K562 (cell line): ENCODE results near the gene TEX261. TPM values are rescaled to one million over a fixed set of nuclear protein-coding genes. Genes with fewer than 3 reads are reported as not detected.

ENCODE experiments used
- ATAC-seq: fragments of 200-7000 bp; cut with Tn5 transposase; 3 replicates; pipeline ENCODE4 v1.9.1; 2020; ENCODE audit warnings: moderate library complexity
- BruUV-seq: library from RNA; stranded (reverse); fragments of 400-500 nt; replicated peaks from 2 replicates; lab custom pipeline; 2021; lab: Mats Ljungman, UMichigan
- CTCF ChIA-PET: fragments of 300-600 bp; formaldehyde crosslinking; extraction: SDS; loops from one replicate; lab custom pipeline; 2021; ENCODE audit warnings: low intra/inter-chr PET ratio; lab: Yijun Ruan, JAX
- POLR2A ChIA-PET: fragments of 300-600, 350-650 bp; sonication (Branson Sonifier 250); formaldehyde crosslinking; extraction: SDS; loops from one replicate; lab custom pipeline; 2021; ENCODE audit warnings: antibody characterized with exemption, inconsistent platforms; lab: Yijun Ruan, JAX
- DNase-seq, 4 experiments: peaks; one replicate each; pipeline versions ENCODE4 v3.0.0 to v3.0.0-alpha.2; 2011 to 2018; ENCODE audit warnings: low spot score in 3 of 4, mixed read lengths in 3 of 4; ENCODE audit errors: extremely low read depth in 1 of 4
- FAIRE-seq: peaks from 2 replicates; lab custom pipeline; 2011; peaks lifted over from hg19 to GRCh38; lab: Jason Lieb, UNC
- H2AFZ ChIP-seq: 2 replicates; pipeline ENCODE4 v1.6.0; 2011; ENCODE audit warnings: low read depth, low read length, control low read depth, inconsistent platforms
- H3K27ac ChIP-seq: fragments of 200-600 bp; 3 replicates; pipeline ENCODE4 v1.8.0; 2011; ENCODE audit warnings: low read depth, mild to moderate bottlenecking, control low read depth, inconsistent platforms, low read length, moderate library complexity, mixed read lengths; ENCODE audit errors: extremely low read depth
- H3K27me3 ChIP-seq, 2 experiments: fragments of 300-600 bp in 1 of 2; 2 replicates in 1 of 2; 3 replicates in 1 of 2; pipeline versions ENCODE4 v1.6.0 to v1.8.0; 2011; ENCODE audit warnings: inconsistent platforms in 2 of 2, low read length in 2 of 2, mild to moderate bottlenecking in 1 of 2, mixed read lengths in 1 of 2, moderate library complexity in 1 of 2; ENCODE audit not compliant: control insufficient read depth in 2 of 2, insufficient read depth in 2 of 2
- H3K36me3 ChIP-seq: fragments of 300-600 bp; 3 replicates; pipeline ENCODE4 v1.8.0; 2011; ENCODE audit warnings: mild to moderate bottlenecking, low read length, inconsistent platforms; ENCODE audit not compliant: control insufficient read depth, insufficient read depth
- H3K4me1 ChIP-seq, 2 experiments: fragments of 200-600 bp in 1 of 2; replicated peaks in 1 of 2; 2 replicates in 1 of 2; 3 replicates in 1 of 2; pipeline versions ENCODE4 v1.5.1 to v1.8.0; 2011; ENCODE audit warnings: inconsistent platforms in 2 of 2, low read length in 2 of 2, mild to moderate bottlenecking in 1 of 2, mixed read lengths in 1 of 2, moderate library complexity in 1 of 2; ENCODE audit not compliant: control insufficient read depth in 2 of 2, insufficient read depth in 2 of 2
- H3K4me2 ChIP-seq: 2 replicates; pipeline ENCODE4 v1.6.1; 2011; ENCODE audit warnings: low read length, control low read depth, inconsistent platforms, mixed read lengths; ENCODE audit not compliant: insufficient read depth
- H3K4me3 ChIP-seq: fragments of 200-600 bp; sonication (generic), shearing (Covaris generic); 2 replicates; pipeline ENCODE4 v1.5.1; 2016; ENCODE audit warnings: control low read depth, inconsistent platforms
- H3K79me2 ChIP-seq: fragments of 200-600 bp; 3 replicates; pipeline ENCODE4 v1.8.0; 2011; ENCODE audit warnings: low read length, inconsistent platforms; ENCODE audit not compliant: control insufficient read depth, insufficient read depth
- H3K9ac ChIP-seq, 2 experiments: 2 replicates each; pipeline versions ENCODE4 v1.6.0 to v1.6.1; 2011; ENCODE audit warnings: low read depth in 2 of 2, low read length in 2 of 2, control low read depth in 1 of 2, inconsistent platforms in 1 of 2, mild to moderate bottlenecking in 1 of 2, mixed read lengths in 1 of 2; ENCODE audit not compliant: insufficient read depth in 1 of 2
- H3K9me1 ChIP-seq: one replicate; pipeline ENCODE4 v1.6.0; 2011; ENCODE audit warnings: inconsistent platforms, mild to moderate bottlenecking, low read length, moderate library complexity; ENCODE audit not compliant: control insufficient read depth, insufficient read depth
- H3K9me3 ChIP-seq: replicated peaks from 2 replicates; pipeline ENCODE4 v1.5.1; 2011; ENCODE audit warnings: low read depth, low read length, inconsistent platforms; ENCODE audit not compliant: control insufficient read depth, insufficient read depth
- H4K20me1 ChIP-seq: replicated peaks from 2 replicates; pipeline ENCODE4 v1.6.1; 2011; ENCODE audit warnings: low read length, inconsistent platforms, mixed read lengths; ENCODE audit not compliant: control insufficient read depth, insufficient read depth
- BHLHE40 ChIP-seq: IDR thresholded peaks from 2 replicates; pipeline ENCODE4 v1.6.1; 2011; ENCODE audit warnings: low read length, improper control_type of control experiment
- BRD4 ChIP-seq: fragments of 200-600 bp; sonication (generic); IDR thresholded peaks from 2 replicates; pipeline ENCODE4 v1.6.1; 2017; ENCODE audit warnings: inconsistent platforms
- C11orf30 ChIP-seq: fragments of 450-650 bp; IDR thresholded peaks from 2 replicates; pipeline ENCODE4 v1.6.1; 2016; ENCODE audit warnings: low read depth, mild to moderate bottlenecking
- EHMT2 ChIP-seq: fragments of 450-650 bp; IDR thresholded peaks from 2 replicates; pipeline ENCODE4 v1.6.1; 2018; ENCODE audit warnings: antibody characterized with exemption
- ELF1 ChIP-seq: fragments of 200-800 bp; sonication (Bioruptor generic); IDR thresholded peaks from 2 replicates; pipeline ENCODE4 v1.6.1; 2016; ENCODE audit warnings: missing genetic modification characterization, missing compliant biosample characterization
- FIP1L1 ChIP-seq: fragments of 200-400 bp; formaldehyde crosslinking; IDR thresholded peaks from 2 replicates; pipeline ENCODE4 v1.6.1; 2018; ENCODE audit warnings: mild to moderate bottlenecking, low read depth, low read length; ENCODE audit not compliant: poor library complexity, severe bottlenecking
- HEY1 ChIP-seq: fragments of 250-450 bp; sonication (Bioruptor Pico); IDR thresholded peaks from 2 replicates; pipeline ENCODE4 v1.5.0; 2020; ENCODE audit warnings: mild to moderate bottlenecking, moderate library complexity, borderline replicate concordance
- HIVEP1 ChIP-seq: fragments of 250-450 bp; sonication (Bioruptor Pico); IDR thresholded peaks from 2 replicates; pipeline ENCODE4 v1.4.0; 2020; ENCODE audit warnings: mild to moderate bottlenecking
- PHF20 ChIP-seq: fragments of 450-650 bp; IDR thresholded peaks from 2 replicates; pipeline ENCODE4 v1.6.1; 2018; ENCODE audit not compliant: partially characterized antibody
- PTRF ChIP-seq: fragments of 450-650 bp; IDR thresholded peaks from 2 replicates; pipeline ENCODE4 v1.6.1; 2016; ENCODE audit warnings: mild to moderate bottlenecking, missing genetic modification characterization, missing compliant biosample characterization
- SREBF1 ChIP-seq: fragments of 150-350 bp; IDR thresholded peaks from 2 replicates; pipeline ENCODE4 v1.6.1; 2014; ENCODE audit warnings: antibody characterized with exemption, low read depth, low read length, borderline replicate concordance
- SREBF2 ChIP-seq: sonication (generic); formaldehyde crosslinking; IDR thresholded peaks from 2 replicates; pipeline ENCODE4 v1.4.0; 2020; ENCODE audit warnings: mild to moderate bottlenecking, missing genetic modification reagents
- TEAD2 ChIP-seq: fragments of 450-650 bp; IDR thresholded peaks from 2 replicates; pipeline ENCODE4 v1.6.1; 2016; ENCODE audit warnings: missing genetic modification characterization, control low read depth, missing compliant biosample characterization
- USF2 ChIP-seq: sonication (generic); formaldehyde crosslinking; IDR thresholded peaks from 2 replicates; pipeline ENCODE4 v1.5.0; 2020; ENCODE audit warnings: missing genetic modification reagents
- ZFP36 ChIP-seq: fragments of 150-350 bp; IDR thresholded peaks from 2 replicates; pipeline ENCODE4 v1.6.1; 2018; ENCODE audit warnings: low read length, low read depth; ENCODE audit not compliant: partially characterized antibody
- ZNF764 ChIP-seq: fragments of 250-450 bp; sonication (Bioruptor Pico); IDR thresholded peaks from 2 replicates; pipeline ENCODE4 v1.4.0; 2020; ENCODE audit warnings: low read depth, mild to moderate bottlenecking, moderate library complexity
- WGBS: fragments of 100-300 bp; shearing (Covaris generic); methylation state at CpG from one replicate; pipeline ENCODE4 v1.1.6; 2016; ENCODE audit warnings: low coverage, mixed read lengths; ENCODE audit not compliant: insufficient coverage; ENCODE audit errors: missing lambda C conversion rate; 5-methylcytosine and 5-hydroxymethylcytosine counted together
- in situ Hi-C: fragments of 300-500 bp; cut with MboI; formaldehyde crosslinking; loops from 4 replicates; pipeline ENCODE4 v1.15.0; 2018; ENCODE audit warnings: inconsistent platforms, mixed read lengths
- intact Hi-C: fragments of 100-400 bp; cut with micrococcal nuclease; formaldehyde crosslinking; loops from 2 replicates; pipeline ENCODE4 v1.14.2; 2022
- polyA plus RNA-seq, 8 experiments: library from polyadenylated mRNA; depleted of rRNA in 4 of 8; stranded (reverse) in 5 of 8; unstranded in 3 of 8; fragments of >200 nt; fragmentation: Nextera tagmentation in 2 of 8; fragmentation: Illumina TruSeq in 1 of 8; extraction: Ambion mirVana in 2 of 8; extraction: Trizol in 1 of 8; gene quantifications; 2 replicates each; pipeline versions ENCODE4 v1.2.1 to v1.2.3, GENCODE V29; 2011 to 2014; ENCODE audit warnings: inconsistent platforms in 1 of 8, missing spikeins in 1 of 8
- total RNA-seq, 7 experiments: library from RNA; depleted of rRNA in 6 of 7; stranded (reverse); fragments of >200 nt in 6 of 7; fragmentation: Illumina TruSeq in 2 of 7; extraction: Trizol in 2 of 7; gene quantifications; 2 replicates each; pipeline versions ENCODE4 v1.2.1 to v1.2.3, GENCODE V29; 2011 to 2021; ENCODE audit warnings: low replicate concordance in 1 of 7

Gene TEX261
- total and polyA plus RNA-seq, 9 of the 15 experiments (the other 6 are each of a cell fraction or from before 2014, with no cell fraction given): 11.9 to 110 (median 51.9) TPM

- Histone ChIP-seq H4K20me1 (no peaks in the 10 kb centered on the region), H3K36me3 (no peaks in the 10 kb centered on the region), H3K27ac (no peak overlapping the region; the same call in 2 of the 3 replicates), H3K4me3 (no peak overlapping the region), H3K4me2 (peak overlapping the region; percentile 27; the same call in 1 of the 2 replicates), H3K4me1 (peaks cover 15 to 24% of the 10 kb centered on the region in 2 experiments; a peak in 4 of 5 replicates), H3K9me3 (no peaks in the 10 kb centered on the region), H3K27me3 (peaks cover 0 to 13% of the 10 kb centered on the region in 2 experiments; a peak in 3 of 5 replicates), H3K9ac (no peak overlapping the region; a peak in 1 of 4 replicates), H2AFZ (peak overlapping the region; percentile 30; the same call in 1 of the 2 replicates), H3K79me2 (no peaks in the 10 kb centered on the region), H3K9me1 (peaks cover 3% of the 10 kb centered on the region)
- DNase-seq (peak in 3 of 4 experiments; percentile 21 to 57 (median 22)), FAIRE-seq (peak; percentile 72), ATAC-seq (peak; percentile 48)
- CTCF ChIA-PET: no interaction called here
- in situ Hi-C loops (no loop called here), intact Hi-C loops (loop anchor here (10.0 kb wide), 1 partner anchor 149 kb away; no protein-coding TSS in a partner anchor)
- 16% methylated on average over 9 of the region's 10 CpGs for WGBS
- no TSS peak for BruUV-seq
- POLR2A ChIA-PET: interaction anchor here (0.6 to 0.7 kb wide), 2 partner anchors 1930 to 1939 kb away, joined by 3 read pairs; no protein-coding TSS in a partner anchor
- no peak for TF ChIP-seq HIVEP1 (CRISPR knock-in tag)
- no peak for TF ChIP-seq ELF1 (tag)
- TF ChIP-seq SREBF1: no peak
- TF ChIP-seq BRD4: no peak
- no peak for TF ChIP-seq USF2
- no peak for TF ChIP-seq SREBF2 (CRISPR knock-in tag)
- TF ChIP-seq HEY1: no peak
- no peak for TF ChIP-seq TEAD2
- no peak for TF ChIP-seq BHLHE40
- TF ChIP-seq FIP1L1: no peak
- peak; percentile 47; the same call in 1 of the 2 replicates for TF ChIP-seq EHMT2
- TF ChIP-seq PTRF (tag): no peak
- peak; percentile 93 for TF ChIP-seq ZFP36
- TF ChIP-seq C11orf30: no peak
- TF ChIP-seq PHF20: peak; percentile 41
- no peak for TF ChIP-seq ZNF764 (CRISPR knock-in tag)
Observed at GRCh38 chr2:71005271-71006202, 10.9 kb upstream of the TEX261 start.
